GM21786 (cell line): ENCODE measurements around the gene AKT1.

Experiments used
- ATAC-seq: cut with Tn5 transposase; IDR thresholded peaks from one replicate; pipeline ENCODE4 v1.9.1; 2021; ENCODE audit not compliant: unreplicated experiment

AKT1 gene

DNA sequence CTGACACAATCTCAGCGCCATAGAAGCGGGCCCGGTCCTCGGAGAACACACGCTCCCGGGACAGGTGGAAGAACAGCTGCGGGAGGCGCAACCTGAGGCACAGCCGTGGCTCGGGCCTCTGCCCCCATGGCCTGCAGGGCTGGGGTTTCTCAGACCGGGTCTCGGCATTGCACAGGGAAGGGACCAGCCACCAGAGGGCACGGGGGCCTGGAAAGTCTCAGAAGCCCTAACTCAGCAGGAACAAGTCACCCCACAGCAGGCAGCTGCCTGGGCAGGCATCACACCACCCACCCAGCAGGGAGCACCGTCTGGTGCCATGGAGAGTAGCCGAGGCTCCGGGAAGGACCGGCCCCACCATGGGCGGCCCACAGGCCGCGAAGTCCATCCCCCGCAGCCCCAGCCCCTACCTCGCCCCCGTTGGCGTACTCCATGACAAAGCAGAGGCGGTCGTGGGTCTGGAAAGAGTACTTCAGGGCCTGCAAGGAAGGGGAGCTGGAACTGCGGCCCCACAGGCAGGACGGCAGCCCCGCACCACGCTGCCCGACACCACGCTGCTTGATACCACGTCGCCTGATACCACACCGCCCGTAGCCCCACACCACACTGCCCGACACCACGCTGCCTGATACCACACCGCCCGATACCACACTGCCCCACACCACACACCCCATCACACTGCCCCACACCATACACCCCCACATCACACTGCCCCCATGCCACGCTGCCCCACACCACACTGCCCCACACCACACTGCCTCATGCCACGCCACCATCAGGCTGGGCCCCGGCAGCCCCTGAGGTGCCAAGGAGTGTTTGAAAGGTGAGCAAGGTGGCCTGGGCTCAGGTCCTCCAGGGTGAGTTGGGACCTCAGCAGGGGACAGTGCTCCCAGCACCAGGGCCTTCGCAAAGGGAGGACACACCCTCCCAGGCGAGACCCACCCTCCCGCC lies 21.8 kb downstream of the AKT1 start:
- no peak for ATAC-seq

GRCh38 chr14:104772707-104773504 lies 22.6 kb downstream of the AKT1 start:
- ATAC-seq = no peak

- no peak for ATAC-seq
Measured at GRCh38 chr14:104771918-104772706, 23.4 kb downstream of the AKT1 start.

GRCh38 chr14:104771374-104771773 lies 24.2 kb downstream of the AKT1 start:
- ATAC-seq = no peak

DNA sequence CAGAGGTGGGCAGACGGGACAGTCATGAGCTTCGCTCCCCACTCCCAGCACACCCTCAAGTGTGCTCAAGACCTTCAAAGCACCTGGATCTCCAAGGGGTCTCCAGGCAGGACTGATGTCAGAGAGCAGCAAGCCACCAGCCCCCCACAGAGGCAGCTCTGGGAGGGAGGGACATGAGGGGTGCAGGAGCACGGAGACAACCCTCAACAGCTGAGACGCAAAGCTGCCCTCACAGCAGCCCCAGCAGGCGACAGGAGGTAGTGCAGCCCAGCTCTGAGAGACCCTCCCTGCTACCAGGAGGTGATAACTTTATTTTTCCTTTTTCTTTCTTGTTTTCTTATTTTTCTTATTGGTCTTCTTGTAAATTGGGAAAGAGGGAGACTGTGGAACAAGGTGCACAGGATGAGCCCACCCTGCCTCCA lies 24.7 kb downstream of the AKT1 start:
- no peak for ATAC-seq

GRCh38 chr14:104770072-104770579 lies 25.4 kb downstream of the AKT1 start:
- ATAC-seq = no peak

DNA sequence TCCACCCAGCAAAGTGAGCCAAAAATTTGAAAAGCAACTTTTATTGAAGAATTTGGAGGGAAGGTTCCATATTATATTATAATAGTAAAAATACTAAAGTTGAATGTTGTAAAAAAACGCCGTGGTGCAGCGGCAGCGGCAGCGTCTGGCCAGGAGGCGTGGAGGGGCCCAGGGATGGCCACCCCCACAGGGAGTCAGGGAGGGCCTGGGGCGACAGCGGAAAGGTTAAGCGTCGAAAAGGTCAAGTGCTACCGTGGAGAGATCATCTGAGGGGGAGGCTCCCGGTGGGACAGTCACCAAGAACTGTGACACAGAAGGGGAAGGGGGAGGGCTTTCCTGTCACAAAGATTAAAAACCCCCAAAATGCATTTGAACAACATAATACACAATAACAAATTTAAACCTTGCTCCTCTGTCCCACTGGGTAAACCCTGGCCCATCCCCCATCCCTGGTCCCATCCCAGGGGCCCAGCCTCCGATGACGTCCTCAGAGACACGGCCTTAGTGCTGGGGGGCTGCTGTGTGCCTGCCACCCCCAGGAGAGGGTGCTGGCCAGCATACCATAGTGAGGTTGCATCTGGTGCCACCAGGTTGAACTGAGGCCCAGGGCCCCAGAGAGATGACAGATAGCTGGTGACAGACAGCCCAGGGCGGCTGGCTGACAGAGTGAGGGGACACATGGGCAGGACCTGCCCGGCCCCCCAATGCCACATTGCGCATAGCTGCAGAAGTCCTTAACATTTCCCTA lies 26.1 kb downstream of the AKT1 start:
- ATAC-seq = no peak

DNA sequence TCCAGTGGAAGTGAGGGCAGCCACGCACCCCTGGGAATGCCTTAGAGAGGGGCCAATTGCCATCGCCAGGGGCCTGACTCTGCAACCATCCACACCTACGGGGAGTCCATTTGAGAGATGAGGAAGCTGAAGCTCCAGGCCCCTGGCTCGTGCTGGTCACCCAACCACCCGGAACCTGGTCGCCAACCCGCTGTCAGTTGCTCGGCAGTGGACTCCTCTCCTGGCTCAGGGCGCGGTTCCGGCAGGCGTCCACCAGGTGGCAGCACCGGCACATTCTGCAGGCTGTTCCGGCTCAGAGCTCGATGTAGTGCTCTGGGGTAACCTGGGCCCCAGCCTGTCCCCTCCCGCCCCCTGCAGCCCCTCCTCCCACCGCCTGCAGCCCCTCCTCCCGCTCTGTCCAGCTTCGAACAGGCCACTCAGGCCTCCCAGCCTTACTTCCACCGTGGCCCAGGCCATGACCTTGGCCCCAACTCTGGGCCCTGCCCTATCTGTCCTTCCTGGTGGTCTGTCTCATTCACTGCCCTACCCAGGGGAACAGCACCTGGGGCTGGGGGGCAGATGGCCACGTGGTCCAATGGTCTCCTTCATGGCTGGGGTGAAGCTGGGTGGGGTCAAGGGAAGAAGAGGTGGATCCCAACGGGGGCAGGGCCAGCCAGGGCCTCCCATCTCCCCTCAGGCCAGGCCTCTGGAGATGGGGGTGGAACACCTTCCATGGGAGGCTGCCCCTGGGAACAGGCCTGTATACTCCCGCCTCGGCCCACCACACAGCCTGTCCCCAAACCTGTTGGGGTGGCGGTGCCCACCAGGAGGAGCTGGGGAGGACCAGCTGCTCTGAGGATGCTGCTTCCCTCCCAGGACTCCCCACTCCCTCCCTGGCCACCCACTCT lies 26.9 kb downstream of the AKT1 start:
- ATAC-seq = peak; percentile 86

- no peak for ATAC-seq
Measured at GRCh38 chr14:104767634-104767918, 28.0 kb downstream of the AKT1 start.

GRCh38 chr14:104766863-104767633 lies 28.5 kb downstream of the AKT1 start:
- no peak for ATAC-seq

DNA sequence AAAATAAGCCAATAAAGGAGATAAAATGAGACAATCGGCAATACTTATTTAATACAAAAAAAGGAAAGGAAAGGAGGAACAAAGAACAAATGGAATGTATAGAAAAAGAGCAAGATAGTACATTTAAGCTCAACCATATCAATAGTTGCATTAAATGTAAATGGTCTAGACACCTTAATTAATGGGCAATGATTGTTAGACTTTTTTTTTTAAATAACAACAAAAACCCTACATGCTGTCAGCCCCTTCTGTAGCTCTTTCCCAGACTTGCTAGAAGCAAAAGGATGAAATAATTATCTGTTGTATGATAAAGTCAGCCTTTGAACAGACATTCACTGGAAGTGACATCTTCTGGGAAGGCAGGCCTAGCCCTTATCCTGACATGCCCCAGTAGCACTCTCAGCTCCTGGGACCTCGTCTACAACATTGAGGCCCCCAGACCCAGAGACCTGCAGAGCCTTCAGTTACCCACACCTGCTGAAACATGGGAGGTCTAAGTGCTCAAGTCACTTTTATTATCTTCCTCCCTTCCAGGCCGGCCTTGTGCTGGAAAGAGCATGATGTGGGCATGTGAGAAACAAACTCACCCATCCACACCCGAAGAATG lies 29.2 kb downstream of the AKT1 start:
- no peak for ATAC-seq

DNA sequence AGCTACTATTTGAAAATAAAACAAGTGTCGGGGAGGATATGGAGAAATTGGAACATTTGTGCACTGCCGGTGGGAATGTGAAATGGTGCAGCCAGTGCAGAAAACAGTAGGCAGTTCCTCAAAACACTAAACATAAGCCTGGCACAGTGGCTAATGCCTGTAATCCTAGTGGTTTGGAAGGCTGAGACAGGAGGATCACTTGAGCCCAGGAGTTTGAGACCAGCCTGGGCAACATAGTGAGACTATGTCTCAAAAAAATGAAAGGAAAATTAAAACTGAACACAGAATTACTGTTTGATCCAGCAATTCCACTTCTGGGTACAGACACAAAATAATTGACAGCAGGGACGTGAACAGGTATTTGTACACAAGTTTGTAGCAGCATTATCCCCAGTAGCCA lies 30.0 kb downstream of the AKT1 start:
- ATAC-seq = no peak

GRCh38 chr14:104758981-104759969 lies 36.3 kb downstream of the AKT1 start:
- no peak for ATAC-seq

DNA sequence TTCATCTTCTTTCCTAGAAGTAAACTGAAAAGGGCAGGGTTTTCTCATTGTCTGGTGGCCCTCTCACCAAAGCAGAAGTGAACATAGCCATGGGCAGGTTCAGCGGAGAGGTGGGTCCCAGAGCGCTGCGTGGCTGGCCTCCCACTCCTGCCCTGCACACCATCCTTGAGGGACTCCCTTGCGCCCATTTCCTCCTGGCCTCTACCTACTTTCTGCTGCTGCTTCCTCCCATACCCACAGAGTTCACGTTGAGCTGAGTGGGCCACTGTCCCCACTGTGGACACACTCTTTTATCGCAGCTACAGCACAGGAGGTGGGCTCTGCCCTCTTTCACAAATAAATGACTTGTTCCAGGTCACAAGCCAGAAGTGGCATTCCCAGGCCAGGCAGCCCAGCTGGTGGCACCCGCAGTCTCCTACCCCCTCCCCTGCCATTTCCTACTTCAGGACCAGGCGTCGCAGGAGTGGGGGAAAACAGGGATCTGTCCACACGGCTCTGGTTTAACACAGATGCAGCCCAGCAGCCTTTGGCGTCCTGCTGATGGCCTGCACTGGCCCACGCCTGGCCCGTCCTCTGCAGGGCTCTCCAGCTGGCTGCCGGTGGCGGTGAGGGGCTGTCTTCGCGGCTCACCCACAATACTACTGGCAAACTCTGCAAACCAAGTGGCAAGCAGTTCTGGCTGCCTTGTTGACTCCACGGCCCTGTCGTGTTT lies 37.7 kb downstream of the AKT1 start:
- ATAC-seq = no peak

DNA sequence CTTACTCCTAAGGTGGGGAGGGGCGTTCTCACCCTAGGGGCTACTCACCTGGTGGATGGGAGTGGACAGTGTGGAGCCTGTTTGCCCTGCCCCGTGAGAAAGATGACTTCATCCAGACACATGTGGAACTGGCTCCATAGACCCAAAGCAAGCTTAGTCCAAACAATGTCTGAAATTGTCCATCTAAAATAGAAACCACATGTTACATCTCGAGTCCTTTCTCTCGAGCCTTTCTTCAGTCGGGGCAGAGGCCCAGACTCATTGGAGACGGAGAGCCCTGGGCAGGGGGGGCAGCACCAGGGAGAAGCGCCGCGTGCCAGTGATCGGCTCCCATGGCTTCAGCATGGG lies 38.3 kb downstream of the AKT1 start:
- ATAC-seq = no peak

DNA sequence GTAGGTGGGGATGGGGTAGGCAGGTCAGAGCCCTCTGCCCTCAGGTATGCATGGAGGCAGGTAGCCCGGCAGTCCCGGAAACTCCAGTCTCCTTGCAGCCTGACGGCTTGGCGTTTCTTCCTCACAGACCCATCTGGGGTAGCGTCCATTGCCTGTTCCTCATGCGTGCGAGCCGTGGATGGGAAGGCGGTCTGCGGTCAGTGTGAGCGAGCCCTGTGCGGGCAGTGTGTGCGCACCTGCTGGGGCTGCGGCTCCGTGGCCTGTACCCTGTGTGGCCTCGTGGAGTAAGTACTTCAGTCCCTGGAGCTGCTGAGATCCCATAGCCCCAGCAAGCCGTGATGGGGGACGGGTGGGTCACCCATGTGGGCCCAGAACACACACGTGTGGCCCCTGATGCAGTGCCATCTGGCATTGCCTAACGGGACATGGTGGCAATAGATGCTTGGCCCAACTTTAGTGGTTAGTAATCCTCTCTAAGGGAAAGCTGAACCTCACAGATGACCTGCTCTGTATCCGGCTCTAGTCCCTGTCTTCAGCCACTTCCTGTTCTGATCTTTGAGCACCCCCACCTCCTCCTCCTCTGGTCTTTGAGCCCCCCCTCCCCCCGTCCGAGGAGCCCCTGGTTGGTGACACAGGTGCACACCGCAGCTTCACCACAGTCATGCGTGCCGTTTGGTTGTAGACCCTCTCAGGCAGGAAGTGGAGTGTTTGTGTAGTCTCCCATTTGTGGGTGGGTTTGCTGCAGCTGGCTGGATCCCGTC lies 38.9 kb downstream of the AKT1 start:
- ATAC-seq = no peak
